Esophagus muscularis mucosa (tissue), 4 donors: ENCODE data around the gene PTPRD.

Experiments used
- CTCF ChIP-seq, 3 experiments: fragments of 200-600 bp in 2 of 3; fragments of 450-650 bp in 1 of 3; sonication (generic) in 2 of 3; IDR thresholded peaks; one replicate each; pipeline ENCODE4 v1.5.1; 2017 to 2019; ENCODE audit warnings: antibody characterized with exemption in 3 of 3, mild to moderate bottlenecking in 2 of 3, moderate library complexity in 1 of 3
- EP300 ChIP-seq: sonication (generic); formaldehyde crosslinking; IDR thresholded peaks from one replicate; pipeline ENCODE4 v1.6.1; 2017; ENCODE audit warnings: antibody characterized with exemption
- POLR2A ChIP-seq: fragments of 450-650 bp; IDR thresholded peaks from one replicate; pipeline ENCODE4 v1.6.1; 2017; ENCODE audit warnings: antibody characterized with exemption, moderate library complexity, mild to moderate bottlenecking, low read depth
- POLR2AphosphoS5 ChIP-seq, 2 donors: sonication (generic); formaldehyde crosslinking; IDR thresholded peaks; one replicate each; pipeline ENCODE4 v1.6.1; 2017; ENCODE audit warnings: antibody characterized with exemption in 2 of 2

GRCh38 chr9:10003047-10003446 lies 609.8 kb downstream of the PTPRD start:
- TF ChIP-seq CTCF (IDR thresholded peaks at IDR 0.05) (no peak), POLR2A (no peak), POLR2AphosphoS5 (IDR thresholded peaks at IDR 0.05) (no peak), EP300 (no peak)
